Gastrocnemius medialis (tissue), 4 donors: Measurements from ENCODE around the gene SLC25A29. TPM values are rescaled to one million over a fixed set of nuclear protein-coding genes. Genes with fewer than 3 reads are reported as not detected.

ENCODE experiments used
- ATAC-seq, 2 donors: fragments of 150-250 bp; one replicate each; pipeline ENCODE4 v1.9.1; 2016
- DNase-seq, 2 donors: peaks; one replicate each; pipeline ENCODE4 v3.0.0-alpha.2; 2019
- H3K27ac ChIP-seq, 4 donors: fragments of 200-600 bp; sonication (generic); 1 replicate in 1 of 4; 2 replicates in 3 of 4; pipeline ENCODE4 v1.5.1; 2016 to 2018; ENCODE audit warnings: mild to moderate bottlenecking in 2 of 4, moderate library complexity in 1 of 4
- H3K27me3 ChIP-seq, 3 donors: fragments of 200-600 bp; sonication (generic) in 2 of 3; 1 replicate in 1 of 3; 2 replicates in 2 of 3; pipeline versions ENCODE4 v1.5.1 to v1.6.0; 2016 to 2019; ENCODE audit warnings: mild to moderate bottlenecking in 1 of 3, moderate library complexity in 1 of 3
- H3K36me3 ChIP-seq, 2 donors: fragments of 200-600 bp; sonication (generic) in 1 of 2; one replicate each; pipeline ENCODE4 v1.5.1; 2017 to 2018
- H3K4me1 ChIP-seq, 2 donors: fragments of 200-600 bp; sonication (generic) in 1 of 2; one replicate each; pipeline ENCODE4 v1.5.1; 2016 to 2017; ENCODE audit warnings: mild to moderate bottlenecking in 2 of 2
- H3K4me3 ChIP-seq, 4 donors: fragments of 200-600 bp; sonication (generic) in 3 of 4; 1 replicate in 1 of 4; 2 replicates in 3 of 4; pipeline ENCODE4 v1.5.1; 2016 to 2019; ENCODE audit warnings: mild to moderate bottlenecking in 2 of 4
- H3K9me3 ChIP-seq, 3 donors: fragments of 200-600 bp; sonication (generic) in 2 of 3; 1 replicate in 1 of 3; 2 replicates in 2 of 3; pipeline ENCODE4 v1.5.1; 2016 to 2019
- POLR2A ChIP-seq, 2 donors: fragments of 450-650 bp; IDR thresholded peaks; one replicate each; pipeline ENCODE4 v1.6.1; 2017; ENCODE audit warnings: antibody characterized with exemption in 2 of 2, mild to moderate bottlenecking in 2 of 2, moderate library complexity in 2 of 2
- in situ Hi-C, 4 donors: fragments of 200-750 bp; cut with MboI; loops; one replicate each; pipeline versions ENCODE4 v1.15.0 to v1.8.0; 2017; ENCODE audit warnings: low sequenced_read_pairs in 4 of 4
- intact Hi-C: fragments of 100-400 bp; cut with DNase I; formaldehyde crosslinking; loops from one replicate; pipeline ENCODE4 v1.15.1; 2023; ENCODE audit warnings: low total_unique reads
- total RNA-seq, 4 donors: library from RNA; depleted of rRNA; stranded (reverse); fragments of >200 nt; gene quantifications; one replicate each; pipeline versions ENCODE4 v1.1.0 to v1.2.3, GENCODE V29; 2016
- TF ChIP-seq, protein P1 (sequence below), 5 experiments: fragments of 450-650 bp in 3 of 5; fragments of 200-600 bp in 2 of 5; sonication (generic) in 2 of 5; IDR thresholded peaks in 4 of 5; conservative IDR thresholded peaks in 1 of 5; 1 replicate in 4 of 5; 2 replicates in 1 of 5; pipeline ENCODE4 v1.5.1; 2016 to 2019; ENCODE audit warnings: antibody characterized with exemption in 5 of 5, mild to moderate bottlenecking in 3 of 5, moderate library complexity in 3 of 5

The SLC25A29 gene
- total RNA-seq, 4 donors from 2014 or later = 9.0 to 17.4 (median 13.4) TPM

DNA sequence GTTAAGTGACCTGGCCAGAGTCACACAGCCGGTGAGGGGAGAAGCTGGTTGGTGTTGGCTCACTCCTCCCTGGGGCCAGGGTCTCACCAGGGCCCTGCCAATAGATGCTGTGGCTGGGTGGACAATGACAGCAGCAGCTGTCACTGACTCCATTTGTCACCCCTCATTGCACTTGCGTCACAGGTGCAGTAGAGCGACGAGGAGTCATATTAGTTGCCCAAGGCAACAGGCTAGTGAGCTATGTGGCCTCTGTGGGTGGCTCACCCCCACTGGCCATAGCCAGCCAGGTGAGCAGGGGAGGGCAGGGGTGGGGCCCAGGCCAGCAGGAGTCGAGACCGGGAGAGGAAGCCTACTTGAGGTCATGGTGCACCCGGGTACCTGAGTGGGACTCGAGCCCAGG is 26.6 kb upstream of the SLC25A29 start:
- no peaks in the 10 kb centered on the region for H3K27me3 ChIP-seq
- in situ Hi-C loops (no loop called here), intact Hi-C loops (no loop called here)
- ATAC-seq (no peak), DNase-seq (no peak)
- H3K4me3 ChIP-seq = no peak overlapping the region
- TF ChIP-seq POLR2A (IDR thresholded peaks at IDR 0.05) = no peak
- TF ChIP-seq, protein P1, sequence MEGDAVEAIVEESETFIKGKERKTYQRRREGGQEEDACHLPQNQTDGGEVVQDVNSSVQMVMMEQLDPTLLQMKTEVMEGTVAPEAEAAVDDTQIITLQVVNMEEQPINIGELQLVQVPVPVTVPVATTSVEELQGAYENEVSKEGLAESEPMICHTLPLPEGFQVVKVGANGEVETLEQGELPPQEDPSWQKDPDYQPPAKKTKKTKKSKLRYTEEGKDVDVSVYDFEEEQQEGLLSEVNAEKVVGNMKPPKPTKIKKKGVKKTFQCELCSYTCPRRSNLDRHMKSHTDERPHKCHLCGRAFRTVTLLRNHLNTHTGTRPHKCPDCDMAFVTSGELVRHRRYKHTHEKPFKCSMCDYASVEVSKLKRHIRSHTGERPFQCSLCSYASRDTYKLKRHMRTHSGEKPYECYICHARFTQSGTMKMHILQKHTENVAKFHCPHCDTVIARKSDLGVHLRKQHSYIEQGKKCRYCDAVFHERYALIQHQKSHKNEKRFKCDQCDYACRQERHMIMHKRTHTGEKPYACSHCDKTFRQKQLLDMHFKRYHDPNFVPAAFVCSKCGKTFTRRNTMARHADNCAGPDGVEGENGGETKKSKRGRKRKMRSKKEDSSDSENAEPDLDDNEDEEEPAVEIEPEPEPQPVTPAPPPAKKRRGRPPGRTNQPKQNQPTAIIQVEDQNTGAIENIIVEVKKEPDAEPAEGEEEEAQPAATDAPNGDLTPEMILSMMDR (IDR thresholded peaks at IDR 0.05 in 4 of 5, conservative IDR thresholded peaks at IDR 0.05 in 1 of 5) = no peak
- H3K36me3 ChIP-seq = peaks cover 0 to 25% of the 10 kb centered on the region in 2 donors
- no peaks in the 10 kb centered on the region for H3K9me3 ChIP-seq
- no peak overlapping the region for H3K27ac ChIP-seq
- H3K4me1 ChIP-seq = no peaks in the 10 kb centered on the region

DNA sequence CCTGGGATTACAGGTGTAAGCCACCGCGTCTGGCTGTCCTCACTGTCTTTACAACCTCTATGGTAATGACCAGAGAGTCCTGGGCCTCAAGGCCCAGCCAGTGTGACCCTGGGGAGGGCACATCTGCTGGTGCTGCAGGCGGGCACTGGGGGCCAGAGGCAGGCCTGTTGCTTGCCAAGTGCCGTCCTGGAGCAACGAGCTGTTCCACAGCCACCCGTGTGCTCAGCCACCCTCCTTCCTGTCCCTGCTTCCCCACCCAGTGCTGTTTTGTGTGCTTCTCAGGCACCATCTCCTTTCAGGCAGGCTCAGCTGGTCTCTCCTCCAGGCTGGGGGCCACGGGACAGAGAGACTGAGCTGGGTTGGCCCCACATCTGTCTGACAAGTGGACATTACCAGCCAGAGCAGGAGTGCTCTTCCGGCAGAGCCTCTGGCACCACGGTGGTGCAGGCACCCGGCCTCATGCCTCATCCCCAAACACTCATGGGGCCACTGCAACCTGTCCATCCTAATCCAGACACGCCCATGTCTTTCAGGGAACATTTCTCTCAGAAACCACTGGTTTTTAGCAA is 25.9 kb upstream of the SLC25A29 start:
- no peak for ATAC-seq
- Histone ChIP-seq H3K9me3 (no peaks in the 10 kb centered on the region), H3K27me3 (no peaks in the 10 kb centered on the region), H3K27ac (no peak overlapping the region), H3K4me1 (no peaks in the 10 kb centered on the region), H3K4me3 (no peak overlapping the region), H3K36me3 (peaks cover 0 to 19% of the 10 kb centered on the region in 2 donors)
- intact Hi-C loops (no loop called here), in situ Hi-C loops (no loop called here)
- no peak for DNase-seq
- no peak for TF ChIP-seq POLR2A (IDR thresholded peaks at IDR 0.05)
- TF ChIP-seq, protein P1 (IDR thresholded peaks at IDR 0.05 in 4 of 5, conservative IDR thresholded peaks at IDR 0.05 in 1 of 5) = no peak

DNA sequence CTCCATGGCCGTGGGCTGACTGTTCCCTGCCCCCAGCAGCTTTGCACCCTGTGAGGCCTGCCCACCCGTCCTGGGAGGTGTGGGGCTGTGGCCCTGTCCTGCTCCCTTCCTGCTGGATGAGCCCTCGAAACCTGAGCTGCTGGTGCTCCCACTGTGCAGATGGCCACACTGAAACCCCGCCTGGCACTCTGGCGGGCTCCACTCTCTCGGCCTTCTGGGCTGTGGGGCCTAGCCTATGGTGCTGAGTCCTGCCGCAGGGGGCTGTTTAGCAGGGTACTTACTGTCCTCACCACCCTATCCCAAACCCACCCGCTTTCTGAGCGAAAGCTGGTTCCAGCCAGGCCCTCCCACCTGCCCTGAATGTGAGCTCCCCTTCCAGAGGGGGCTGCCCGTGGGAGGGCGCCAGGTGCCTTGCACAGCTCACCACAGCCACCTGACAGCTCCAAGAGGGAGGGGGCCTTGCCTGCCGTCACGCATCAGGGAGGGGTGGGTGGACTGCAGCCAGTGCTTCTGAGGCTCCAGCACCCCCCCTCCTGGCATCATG is 24.2 kb upstream of the SLC25A29 start:
- intact Hi-C loops (no loop called here), in situ Hi-C loops (no loop called here)
- DNase-seq = no peak
- no peak overlapping the region for H3K4me3 ChIP-seq
- no peaks in the 10 kb centered on the region for H3K27me3 ChIP-seq
- H3K27ac ChIP-seq = no peak overlapping the region
- ATAC-seq = no peak
- H3K36me3 ChIP-seq = peaks cover 0 to 9% of the 10 kb centered on the region in 2 donors
- H3K9me3 ChIP-seq = no peaks in the 10 kb centered on the region
- no peaks in the 10 kb centered on the region for H3K4me1 ChIP-seq
- no peak for TF ChIP-seq POLR2A (IDR thresholded peaks at IDR 0.05)
- TF ChIP-seq, protein P1 (IDR thresholded peaks at IDR 0.05 in 4 of 5, conservative IDR thresholded peaks at IDR 0.05 in 1 of 5) = no peak

DNA sequence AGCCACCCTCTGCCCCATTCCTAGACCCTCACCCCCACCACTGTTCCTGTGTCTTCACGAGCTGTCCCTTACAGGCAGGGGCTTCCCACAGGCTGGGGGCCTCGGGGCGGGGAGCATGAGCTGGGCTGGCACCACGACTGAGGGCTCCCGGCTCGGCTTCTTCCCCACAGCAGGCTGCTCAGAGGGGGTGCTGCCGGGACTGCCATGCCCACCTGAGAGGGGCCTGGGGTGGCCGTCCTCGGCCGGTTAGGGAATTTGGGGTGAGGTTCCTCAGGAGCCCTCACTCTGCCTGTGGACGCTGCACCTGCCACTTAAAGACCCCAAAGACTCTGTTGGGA is 23.7 kb upstream of the SLC25A29 start:
- Histone ChIP-seq H3K4me3 (no peak overlapping the region), H3K27me3 (no peaks in the 10 kb centered on the region), H3K36me3 (peaks cover 0 to 7% of the 10 kb centered on the region in 2 donors), H3K4me1 (no peaks in the 10 kb centered on the region), H3K27ac (no peak overlapping the region), H3K9me3 (no peaks in the 10 kb centered on the region)
- in situ Hi-C loops (no loop called here), intact Hi-C loops (no loop called here)
- TF ChIP-seq, protein P1 (IDR thresholded peaks at IDR 0.05 in 4 of 5, conservative IDR thresholded peaks at IDR 0.05 in 1 of 5) = no peak
- TF ChIP-seq POLR2A (IDR thresholded peaks at IDR 0.05) = no peak
- ATAC-seq (no peak), DNase-seq (no peak)
